ENCODE measurements around the gene NEDD8.

NEDD8 gene

DNA sequence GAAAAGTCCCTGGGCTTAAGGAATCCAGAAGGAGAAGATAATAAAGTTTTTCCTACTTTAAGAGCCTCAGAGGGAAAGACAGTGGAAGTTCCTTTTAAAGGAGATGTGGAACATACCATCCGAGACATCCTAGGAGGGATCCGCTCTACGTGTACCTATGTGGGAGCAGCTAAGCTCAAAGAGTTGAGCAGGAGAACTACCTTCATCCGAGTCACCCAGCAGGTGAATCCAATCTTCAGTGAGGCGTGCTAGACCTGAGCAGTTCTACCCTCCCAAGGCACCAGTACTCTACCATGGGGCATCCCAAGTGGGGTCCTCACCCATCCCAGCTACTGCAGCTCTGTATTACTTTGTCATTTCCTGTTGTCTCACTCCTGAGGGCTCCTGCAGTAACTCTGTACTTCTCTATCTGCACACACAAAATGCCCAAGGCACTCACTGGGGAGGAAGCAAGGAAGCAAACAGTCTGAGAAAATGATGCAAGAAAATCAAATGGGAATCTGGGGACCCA is 6.4 kb upstream of the NEDD8 start:
- DNase-seq (ENCODE audit: insufficient read length, low spot score): no peak
- FAIRE-seq: no peak

DNA sequence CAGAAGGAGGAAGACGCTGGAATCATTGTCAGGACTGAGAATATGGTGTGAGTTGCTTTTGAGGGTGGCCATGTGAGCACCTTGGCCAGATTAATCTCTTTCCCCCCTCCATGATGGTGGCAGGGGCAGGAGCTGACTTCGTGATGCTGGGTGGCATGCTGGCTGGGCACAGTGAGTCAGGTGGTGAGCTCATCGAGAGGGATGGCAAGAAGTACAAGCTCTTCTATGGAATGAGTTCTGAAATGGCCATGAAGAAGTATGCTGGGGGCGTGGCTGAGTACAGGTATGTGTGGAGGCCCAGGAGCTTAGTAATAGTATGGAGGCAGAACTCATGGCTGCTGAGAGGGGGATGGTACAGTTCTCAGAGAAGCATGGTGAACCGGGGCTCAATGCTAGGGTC is 6.0 kb upstream of the NEDD8 start:
- FAIRE-seq (no peak), DNase-seq (ENCODE audit: insufficient read length, low spot score) (no peak)
- TF ChIP-seq, protein P1, sequence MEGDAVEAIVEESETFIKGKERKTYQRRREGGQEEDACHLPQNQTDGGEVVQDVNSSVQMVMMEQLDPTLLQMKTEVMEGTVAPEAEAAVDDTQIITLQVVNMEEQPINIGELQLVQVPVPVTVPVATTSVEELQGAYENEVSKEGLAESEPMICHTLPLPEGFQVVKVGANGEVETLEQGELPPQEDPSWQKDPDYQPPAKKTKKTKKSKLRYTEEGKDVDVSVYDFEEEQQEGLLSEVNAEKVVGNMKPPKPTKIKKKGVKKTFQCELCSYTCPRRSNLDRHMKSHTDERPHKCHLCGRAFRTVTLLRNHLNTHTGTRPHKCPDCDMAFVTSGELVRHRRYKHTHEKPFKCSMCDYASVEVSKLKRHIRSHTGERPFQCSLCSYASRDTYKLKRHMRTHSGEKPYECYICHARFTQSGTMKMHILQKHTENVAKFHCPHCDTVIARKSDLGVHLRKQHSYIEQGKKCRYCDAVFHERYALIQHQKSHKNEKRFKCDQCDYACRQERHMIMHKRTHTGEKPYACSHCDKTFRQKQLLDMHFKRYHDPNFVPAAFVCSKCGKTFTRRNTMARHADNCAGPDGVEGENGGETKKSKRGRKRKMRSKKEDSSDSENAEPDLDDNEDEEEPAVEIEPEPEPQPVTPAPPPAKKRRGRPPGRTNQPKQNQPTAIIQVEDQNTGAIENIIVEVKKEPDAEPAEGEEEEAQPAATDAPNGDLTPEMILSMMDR (IDR thresholded peaks at IDR 0.05; ENCODE audit: insufficient read depth, missing control alignments): no peak

More for the DNA sequence above, 6.4 kb upstream of the NEDD8 start:
- TF ChIP-seq, protein P1 (IDR thresholded peaks at IDR 0.05; ENCODE audit: insufficient read depth, missing control alignments): no peak

DNA sequence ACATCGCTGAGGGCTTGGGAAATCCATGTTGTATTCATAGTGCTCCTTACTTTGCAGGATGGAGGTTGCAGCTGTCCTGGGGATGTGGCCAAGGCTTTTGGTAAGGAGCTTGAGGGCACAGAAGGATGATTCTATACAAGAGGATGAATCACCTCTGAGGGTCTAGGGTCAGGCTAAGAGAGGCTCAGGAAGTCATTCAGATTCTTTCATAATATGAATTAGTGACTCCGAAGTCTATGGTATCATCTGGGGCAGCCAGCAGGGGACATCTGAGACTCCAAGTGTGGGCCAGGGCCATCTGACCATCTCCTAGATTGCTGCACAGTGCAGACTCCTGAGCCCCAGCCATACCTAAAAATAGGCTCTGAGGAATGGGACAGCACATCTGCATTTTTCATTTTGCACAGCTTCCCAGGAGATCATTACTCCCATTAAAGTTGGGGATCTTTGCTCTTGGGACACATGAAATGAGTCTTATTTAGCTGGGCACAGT is 5.3 kb upstream of the NEDD8 start:
- FAIRE-seq: no peak
- no peak for DNase-seq (ENCODE audit: insufficient read length, low spot score)
- TF ChIP-seq, protein P1 (IDR thresholded peaks at IDR 0.05; ENCODE audit: insufficient read depth, missing control alignments): no peak

DNA sequence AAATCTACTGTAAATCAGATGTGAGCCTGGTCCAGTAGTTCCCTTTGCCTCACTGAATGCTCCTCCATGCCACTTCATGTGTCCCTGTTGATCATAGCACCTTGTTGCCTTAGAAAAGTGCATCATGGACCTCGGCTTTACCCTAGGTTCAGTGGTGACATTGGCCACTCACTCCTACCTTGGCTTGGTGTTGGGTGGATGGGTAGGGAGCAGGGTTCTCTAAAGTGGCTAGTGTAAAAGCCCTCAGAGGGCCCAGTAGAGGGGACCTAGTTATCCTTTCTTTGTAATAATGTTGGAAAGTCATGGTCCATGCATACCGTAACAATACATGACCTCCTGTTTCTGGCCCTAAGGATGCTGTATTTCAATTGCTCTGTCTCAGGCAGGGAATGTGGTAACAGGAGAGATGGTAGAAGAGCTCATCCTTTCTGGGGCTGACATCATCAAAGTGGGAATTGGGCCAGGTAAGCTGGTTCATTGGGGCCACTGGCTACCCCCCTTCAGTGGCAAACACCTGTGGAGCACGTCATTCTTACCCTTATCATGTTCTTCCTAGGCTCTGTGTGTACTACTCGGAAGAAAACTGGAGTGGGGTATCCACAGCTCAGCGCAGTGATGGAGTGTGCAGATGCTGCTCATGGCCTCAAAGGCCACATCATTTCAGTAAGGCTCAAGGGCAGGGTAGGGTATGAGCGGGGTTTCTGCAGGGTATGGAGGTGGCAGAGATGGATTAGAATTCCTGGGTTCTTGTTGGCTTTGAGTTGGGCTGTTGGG is 4.7 kb upstream of the NEDD8 start:
- no peak for DNase-seq (ENCODE audit: insufficient read length, low spot score)
- FAIRE-seq: no peak
- TF ChIP-seq, protein P1 (IDR thresholded peaks at IDR 0.05; ENCODE audit: insufficient read depth, missing control alignments): no peak

DNA sequence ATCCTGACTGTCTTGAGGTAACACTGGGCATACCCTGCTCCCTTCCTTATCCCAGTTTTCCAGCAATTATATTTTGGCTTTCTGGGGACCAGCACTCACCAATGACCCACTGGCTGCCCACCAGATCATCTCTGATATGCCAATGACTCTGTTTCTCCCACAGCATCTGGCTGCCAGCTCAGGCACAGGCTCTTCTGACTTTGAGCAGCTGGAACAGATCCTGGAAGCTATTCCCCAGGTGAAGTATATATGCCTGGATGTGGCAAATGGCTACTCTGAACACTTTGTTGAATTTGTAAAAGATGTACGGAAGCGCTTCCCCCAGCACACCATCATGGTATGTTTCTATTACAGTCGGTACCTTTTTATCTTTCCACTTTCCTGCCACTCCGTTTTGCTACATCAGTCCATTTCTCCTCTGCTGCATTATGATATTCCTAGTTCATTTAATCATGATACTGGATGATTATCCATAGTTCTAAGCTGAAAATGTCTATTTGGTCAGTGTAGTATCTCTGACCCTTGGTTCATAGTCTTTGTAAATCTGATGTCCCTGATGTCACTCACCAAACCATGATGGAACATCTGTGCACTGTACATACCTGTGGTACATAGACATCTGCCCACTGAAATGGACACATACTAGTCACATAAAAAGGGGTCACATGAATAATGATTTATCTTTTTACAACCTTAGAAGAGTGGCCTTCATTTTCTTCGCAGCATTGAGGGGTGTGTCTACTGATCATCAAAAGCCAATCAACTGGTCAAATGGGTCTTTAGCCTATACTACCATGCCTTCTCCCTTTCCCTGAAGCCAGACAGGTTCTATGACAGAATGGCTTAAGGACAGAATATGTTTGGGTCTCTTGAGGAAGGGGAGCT is 3.9 kb upstream of the NEDD8 start:
- no peak for DNase-seq (ENCODE audit: insufficient read length, low spot score)
- FAIRE-seq: no peak
- TF ChIP-seq, protein P1 (IDR thresholded peaks at IDR 0.05; ENCODE audit: insufficient read depth, missing control alignments): no peak

DNA sequence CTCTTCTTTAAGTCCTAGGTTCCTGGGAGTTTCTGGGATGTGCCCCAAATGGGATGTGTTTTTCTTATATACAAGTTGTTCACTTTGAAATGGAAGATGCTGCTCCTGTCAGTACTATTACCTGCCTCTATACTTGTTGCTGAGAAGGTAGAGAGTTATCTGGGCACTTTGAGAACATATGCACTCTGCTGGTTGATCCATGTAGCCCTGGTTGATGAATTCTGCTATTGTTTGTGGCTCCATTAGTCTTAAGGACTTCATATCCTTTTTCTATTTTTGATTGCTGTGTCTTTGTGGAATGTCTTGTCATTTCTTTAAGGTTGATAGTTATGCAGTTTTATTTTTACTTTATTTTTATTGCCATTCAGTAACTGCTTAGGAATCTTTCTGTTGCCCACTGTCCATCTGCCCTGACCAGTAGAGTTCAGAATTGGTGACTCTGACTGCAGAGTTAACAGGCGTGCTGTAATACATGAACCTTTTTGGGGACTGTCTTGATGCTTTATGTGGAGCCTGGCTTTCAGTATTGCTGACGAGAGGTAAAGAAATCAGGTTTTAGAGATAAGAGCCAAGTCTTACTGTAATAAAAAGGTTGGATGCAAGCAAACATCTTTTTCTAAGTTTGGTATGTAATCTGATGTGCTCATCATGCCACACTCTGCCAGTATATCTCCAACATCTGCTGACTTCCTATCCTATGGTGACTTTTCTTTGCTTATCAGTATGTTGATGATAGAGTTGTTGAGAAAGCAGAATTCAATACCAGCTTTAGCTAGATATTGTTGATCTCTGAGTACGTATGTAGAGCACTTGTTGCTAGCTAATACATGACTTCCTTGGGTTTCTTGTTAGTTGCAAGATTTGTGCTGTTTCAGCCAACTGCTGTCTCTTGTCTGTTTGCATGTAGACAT is 2.2 kb upstream of the NEDD8 start:
- TF ChIP-seq, protein P1 (IDR thresholded peaks at IDR 0.05; ENCODE audit: insufficient read depth, missing control alignments): no peak
- FAIRE-seq (no peak), DNase-seq (ENCODE audit: insufficient read length, low spot score) (no peak)

Measured in D721Med (cell line).